Stimulated activated CD8-positive, alpha-beta memory T cell treated with anti-CD3 and anti-CD28 coated beads, Interleukin-15, amount 100 ng/mL, for 48 hours (primary cell): ENCODE results near the gene OR7A10.

Experiments
- DNase-seq, 2 donors: peaks; one replicate each; pipeline ENCODE4 v3.0.0-alpha.2; 2020; ENCODE audit warnings: low read depth in 2 of 2

Gene OR7A10

DNA sequence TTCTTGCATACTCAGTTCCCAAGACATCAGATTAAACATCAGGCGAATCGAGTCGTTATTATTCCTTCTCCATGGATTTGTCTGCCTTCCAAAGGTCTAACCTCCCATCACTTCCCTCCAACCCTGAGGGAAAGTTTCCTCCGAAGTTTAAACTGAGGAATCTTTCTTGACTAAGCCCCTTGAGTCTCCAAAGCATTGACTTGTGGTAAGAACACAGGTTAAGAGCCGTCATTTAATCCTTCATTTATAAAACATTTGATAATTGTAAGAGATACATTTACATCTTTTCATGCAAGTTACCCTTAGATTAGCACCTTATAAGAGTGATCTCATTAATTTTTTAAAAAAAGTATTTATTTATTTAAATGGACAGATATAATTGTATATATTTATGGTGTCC, at the start of gene OR7A10:
OR7A10 (minus strand) TSS at position 101 of the 400 bp plus-strand sequence. CDS start 7,045 bp downstream, outside the sequence.
- no peak for DNase-seq

DNA sequence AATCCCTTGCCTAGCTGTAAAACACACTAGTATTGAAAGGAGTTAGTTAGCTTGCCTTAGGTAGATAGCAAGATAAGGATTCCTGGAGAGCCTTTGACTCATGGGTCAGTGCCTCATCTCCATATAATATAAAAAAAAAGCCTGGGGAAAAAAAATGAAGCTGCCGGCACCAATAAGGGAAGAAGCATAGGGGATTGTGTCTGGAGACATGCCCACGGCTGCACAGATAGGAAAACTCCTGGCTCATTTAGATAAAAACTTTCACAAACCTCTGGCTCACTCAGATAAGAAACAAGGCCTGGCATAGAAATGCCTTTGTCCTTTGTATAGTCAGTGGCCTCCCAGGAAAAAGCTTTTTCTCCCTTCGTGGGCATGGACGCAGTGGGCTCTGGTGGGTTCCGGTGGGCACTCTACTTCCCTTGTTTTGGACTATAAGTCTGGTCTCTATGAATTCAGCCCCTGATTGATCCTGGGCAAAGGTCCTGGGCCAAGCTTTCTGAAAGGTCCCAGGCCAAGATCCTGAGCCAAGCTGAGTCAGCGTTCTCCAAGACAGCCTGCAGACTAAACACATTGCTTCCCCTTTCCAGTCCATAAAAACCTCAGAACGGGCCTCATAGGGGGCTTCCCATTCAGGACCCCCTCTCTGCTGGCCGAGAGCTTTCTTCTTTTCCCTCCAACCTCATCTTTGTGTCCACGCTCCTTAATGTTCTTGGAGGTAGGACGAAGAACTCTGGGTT, 42.1 kb upstream of the OR7A10 start:
- DNase-seq = no peak

DNA sequence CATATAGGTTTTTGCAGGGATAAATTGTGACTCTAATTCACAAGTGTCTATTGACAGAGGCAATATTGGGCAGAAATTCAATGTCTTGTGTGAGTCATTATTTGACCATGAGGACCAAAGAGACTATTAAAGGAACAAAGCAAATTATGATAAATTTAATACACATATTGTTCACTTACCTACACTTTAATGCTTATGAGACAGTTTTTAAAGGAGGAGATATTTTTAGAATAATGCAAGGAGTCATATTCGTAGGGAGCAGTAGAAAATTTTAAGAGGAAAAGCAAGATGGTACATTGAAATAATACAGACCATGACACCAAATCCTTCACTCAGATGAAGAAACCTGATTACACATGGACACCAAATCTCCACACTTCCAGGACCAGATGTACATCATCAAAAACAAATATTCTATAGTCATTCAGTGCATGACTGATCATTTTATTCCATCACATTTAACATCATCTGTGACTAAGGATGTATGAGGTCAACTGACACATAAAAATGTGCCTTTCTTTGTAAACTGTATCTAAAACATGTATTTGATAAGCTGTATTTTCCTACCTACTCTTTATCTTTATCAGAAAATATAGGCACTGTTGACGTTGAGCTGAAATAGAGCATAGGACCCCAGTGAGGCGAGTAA, 41.4 kb upstream of the OR7A10 start:
- no peak for DNase-seq

DNA sequence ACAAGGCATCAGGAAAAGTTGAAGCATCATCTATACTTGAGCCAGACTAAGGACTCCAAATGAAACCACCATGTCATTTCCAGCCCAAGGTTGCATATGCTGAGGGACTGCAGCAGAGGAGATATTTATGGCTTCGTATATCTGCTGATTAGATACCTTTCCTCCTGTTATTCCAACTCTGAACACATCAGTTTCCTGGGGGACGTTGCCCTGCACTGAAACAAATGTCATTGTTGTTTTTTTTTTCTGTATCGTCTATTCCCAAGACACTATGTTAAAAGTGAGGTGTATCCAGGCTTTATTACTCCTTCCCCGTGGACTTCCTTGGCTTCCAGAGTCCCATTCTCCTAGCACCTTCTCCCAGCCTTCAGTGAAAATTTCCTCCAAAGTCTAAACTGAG, 37.3 kb upstream of the OR7A10 start, which contains the start of gene OR7A17:
OR7A17 (minus strand) TSS at position 101 of the 400 bp plus-strand sequence. CDS start 4,777 bp downstream, outside the sequence.
- no peak for DNase-seq

DNA sequence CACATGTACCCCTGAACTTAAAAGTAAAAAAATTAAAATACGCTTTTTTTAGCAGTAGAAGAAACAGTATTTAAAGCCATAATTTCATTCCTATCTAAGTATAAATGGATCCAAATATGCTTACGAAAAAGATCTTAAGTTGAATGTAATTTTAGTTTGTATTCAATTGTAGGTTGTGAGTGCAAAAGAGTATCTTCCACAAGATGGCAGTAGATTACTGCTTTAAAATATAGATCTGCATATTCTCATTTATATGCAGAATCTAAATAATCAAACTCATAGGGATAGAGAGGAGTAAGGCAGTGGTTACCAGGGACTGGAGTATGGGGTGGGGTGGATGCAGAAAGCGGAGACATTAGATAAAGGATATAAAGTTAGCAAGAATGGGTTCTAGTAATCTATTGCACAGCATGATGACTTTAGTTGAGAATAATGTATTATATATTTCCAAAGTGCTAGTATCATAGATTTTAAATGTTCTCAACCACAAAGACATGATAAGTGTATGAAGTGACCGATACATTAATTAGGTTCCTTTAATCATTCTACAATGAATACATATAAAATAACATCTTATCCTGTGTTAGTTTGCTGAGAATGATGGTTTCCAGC, 23.0 kb upstream of the OR7A10 start:
- DNase-seq = no peak

- DNase-seq = no peak
Observed at GRCh38 chr19:14868497-14868896, 19.8 kb upstream of the OR7A10 start.

- DNase-seq = no peak
Observed at GRCh38 chr19:14843578-14843977, 5.1 kb downstream of the OR7A10 start.

DNA sequence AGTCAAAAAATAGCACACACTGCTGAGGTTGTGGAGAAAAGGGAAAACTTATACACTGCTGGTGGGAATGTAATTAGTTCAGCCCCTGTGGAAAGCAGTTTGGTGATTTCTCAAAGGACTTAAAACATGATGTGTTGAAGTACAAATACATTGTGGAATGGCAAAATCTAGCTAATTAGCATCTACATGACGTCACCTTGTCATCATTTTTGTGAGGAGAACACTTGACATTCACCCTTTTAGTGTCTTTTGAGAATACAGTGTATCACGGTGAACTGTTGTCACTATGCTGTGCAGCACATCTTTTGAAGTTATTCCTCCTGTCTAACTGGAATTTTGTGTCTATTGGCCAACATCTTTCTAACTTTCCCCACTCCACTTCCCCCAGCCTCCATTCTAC, 5.6 kb downstream of the OR7A10 start:
- DNase-seq = no peak

DNA sequence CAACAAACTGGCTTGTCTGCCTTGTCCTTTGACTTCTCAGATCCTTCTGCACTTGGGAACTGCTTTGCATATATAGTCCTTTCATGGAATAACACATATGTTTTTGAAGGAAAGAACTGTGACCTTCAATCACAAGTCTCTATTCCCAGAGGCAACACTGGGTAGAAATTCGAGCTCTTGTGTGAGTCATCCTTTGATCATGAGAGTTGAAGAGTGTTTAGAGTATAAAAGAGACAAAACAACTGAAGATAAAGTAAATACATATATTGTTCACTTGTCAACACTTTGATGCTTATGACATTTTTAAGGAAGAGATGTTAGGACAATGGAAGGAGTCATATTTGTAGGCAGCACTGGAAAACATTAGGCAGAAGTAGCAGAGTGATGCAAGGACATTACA, 8.5 kb downstream of the OR7A10 start:
- no peak for DNase-seq

DNA sequence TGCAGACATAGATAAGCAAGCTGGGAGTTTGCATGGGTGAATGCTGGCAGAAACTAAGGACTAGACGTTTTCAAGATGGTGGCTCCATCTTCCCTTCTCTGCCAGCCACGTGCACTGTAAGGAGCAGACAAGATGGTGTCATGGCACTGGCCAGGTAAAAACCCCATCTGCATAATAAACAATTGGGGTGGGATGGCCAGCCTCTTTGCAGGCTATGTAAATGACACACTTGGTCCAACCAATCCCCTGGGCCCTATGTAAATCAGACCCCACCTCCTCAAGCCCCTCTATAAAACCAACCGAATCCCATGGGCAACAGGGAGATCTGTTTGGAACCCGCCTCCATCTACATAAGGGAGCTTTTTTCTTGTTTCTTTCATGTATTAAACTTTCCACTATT, 11.3 kb downstream of the OR7A10 start:
- DNase-seq = no peak

GRCh38 chr19:14835011-14835410, 13.7 kb downstream of the OR7A10 start, which contains the start of the genes OR7A5 and OR7C1:
Gene OR7A5, minus strand, starts transcription at chr19:14835185. Its CDS starts 6,944 bp downstream, at chr19:14828241.
Gene OR7C1, minus strand, starts transcription at chr19:14835185. Its CDS starts 35,049 bp downstream, at chr19:14800136.
- DNase-seq = no peak

- DNase-seq = no peak
Observed at GRCh38 chr19:14830702-14831101, 18.0 kb downstream of the OR7A10 start.

GRCh38 chr19:14826006-14826405, 22.7 kb downstream of the OR7A10 start:
- no peak for DNase-seq

DNA sequence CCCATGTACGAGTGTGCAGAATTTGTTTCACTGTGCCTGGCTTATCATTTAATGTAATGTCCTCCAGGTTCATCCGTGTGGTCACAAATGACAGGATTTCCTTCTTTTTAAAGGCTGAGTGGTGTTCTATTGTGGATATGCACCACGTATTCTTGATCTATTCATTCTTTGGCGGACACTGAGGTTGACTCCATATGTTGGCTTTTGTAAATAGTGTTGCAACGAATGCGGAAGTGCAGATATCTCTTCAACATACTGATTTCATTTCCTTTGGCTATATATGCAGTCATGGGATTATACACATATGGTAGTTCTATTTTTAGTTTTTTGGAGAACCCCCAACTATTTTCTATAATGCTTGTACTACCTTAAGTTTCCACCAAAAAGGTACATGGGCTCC, 26.8 kb downstream of the OR7A10 start:
- no peak for DNase-seq

DNA sequence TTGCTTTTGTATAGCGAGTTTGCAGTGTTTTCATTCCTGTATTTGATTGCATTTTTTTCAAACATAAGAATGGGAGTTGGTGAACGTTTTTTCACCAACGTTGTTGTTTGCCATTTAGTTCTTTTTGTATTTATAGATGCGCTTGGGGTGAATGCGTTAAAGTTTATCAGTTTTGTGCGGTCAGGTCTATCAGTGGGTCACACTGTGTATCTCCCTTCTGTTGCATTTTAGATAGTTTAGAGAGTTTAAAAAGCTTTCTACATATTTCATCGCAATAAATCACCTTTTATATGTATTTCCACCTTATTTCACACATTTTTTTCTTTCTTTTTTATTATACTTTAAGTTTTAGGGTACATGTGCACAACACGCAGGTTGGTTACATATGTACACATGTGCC, 30.1 kb downstream of the OR7A10 start:
- no peak for DNase-seq

GRCh38 chr19:14817052-14817451, 31.7 kb downstream of the OR7A10 start:
- DNase-seq = no peak

DNA sequence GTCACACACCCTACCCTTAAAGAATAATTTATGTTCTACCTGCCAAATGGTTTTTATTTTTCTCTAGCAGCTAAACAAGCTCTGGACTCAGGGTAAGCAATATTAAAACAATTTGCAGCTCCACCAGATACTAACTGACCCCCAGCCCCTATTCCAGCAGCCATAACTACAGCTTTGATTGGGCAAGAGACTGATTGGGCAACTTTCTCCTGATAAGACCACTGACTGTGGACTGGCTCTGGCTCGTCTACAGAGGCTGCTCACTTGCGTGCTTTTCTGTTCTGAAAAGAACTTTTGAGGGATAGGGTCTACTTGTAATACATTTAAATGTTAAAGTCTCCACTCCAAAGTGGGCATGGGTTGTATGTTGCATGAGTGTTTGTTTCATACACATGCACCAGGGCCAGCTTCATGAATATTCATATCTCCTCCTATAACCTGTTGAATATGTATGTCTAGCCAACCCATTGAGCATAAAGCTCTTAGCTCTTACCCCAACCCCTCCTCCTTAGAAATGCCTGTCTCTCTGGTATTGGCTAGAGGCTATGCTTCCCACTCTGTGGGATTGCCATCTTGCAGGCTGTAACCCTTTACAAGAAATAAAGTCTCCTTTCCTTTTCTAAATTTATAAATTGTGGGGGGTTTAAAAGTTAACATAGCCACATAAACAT, 33.6 kb downstream of the OR7A10 start:
- DNase-seq = no peak

DNA sequence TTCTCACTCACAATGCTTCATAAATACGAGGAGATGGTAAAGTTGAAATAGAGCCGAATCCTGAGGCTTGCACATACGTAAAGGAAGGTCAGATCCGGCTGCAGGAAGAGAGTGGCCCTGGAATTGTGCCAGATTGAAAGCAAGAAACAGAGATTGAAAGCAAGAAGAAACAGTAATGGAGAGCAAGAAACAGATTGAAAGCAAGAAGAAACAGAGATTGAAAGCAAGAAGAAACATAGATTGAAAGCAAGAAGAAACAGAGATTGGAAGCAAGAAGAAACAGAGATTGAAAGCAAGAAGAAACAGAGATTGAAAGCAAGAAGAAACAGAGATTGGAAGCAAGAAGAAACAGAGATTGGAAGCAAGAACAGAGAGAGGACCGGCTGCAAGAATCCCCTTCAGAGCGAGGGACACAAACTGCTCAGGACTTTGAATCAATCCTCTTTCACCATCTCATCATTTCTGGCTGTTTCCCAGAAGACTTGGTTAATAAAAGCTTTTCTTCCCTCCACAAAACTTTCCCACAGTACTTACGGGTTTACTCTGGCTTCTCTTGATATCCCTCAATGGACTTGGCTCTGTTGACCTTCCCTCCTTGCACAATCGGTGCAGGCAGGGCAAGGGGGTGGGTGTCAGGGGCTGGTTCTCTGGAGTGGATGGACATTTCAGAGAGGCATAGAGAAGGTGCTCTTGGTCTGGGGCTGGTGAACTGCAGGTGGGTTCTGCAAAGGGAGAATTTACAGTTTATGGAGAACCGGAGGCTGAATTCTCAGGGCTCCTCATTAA, 39.3 kb downstream of the OR7A10 start:
- no peak for DNase-seq

GRCh38 chr19:14804765-14805164, 44.0 kb downstream of the OR7A10 start:
- no peak for DNase-seq

GRCh38 chr19:14798760-14799159, 50.0 kb downstream of the OR7A10 start:
- DNase-seq = no peak

DNA sequence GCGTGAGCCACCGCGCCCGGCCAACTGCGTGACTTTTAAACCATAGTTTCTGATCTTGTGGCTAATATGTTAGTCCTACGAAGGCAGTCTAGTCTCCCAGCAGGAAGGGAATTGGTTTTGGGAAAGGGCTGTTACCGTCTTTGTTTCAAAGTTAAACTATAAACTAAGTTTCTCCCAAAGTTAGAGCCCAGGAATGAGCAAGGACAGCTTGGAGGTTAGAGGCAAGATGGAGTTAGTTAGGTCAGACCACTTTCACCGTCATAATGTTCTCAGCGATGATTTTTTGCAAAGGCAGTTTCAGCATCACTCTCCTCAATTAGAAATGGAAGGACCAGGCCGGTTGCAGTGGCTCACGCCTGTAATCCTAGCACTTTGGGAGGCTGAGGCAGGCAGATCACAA, 52.7 kb downstream of the OR7A10 start:
- no peak for DNase-seq
